Stimulated activated CD4-positive, alpha-beta T cell treated with anti-CD3 and anti-CD28 coated beads, Interleukin-15, amount 100 ng/mL, for 1 hour (primary cell): ENCODE measurements around the gene UTS2R.
"Not testable (repeated sequence)": the region's sequence is repeated elsewhere in the genome, so short reads cannot be mapped to it uniquely, and the experiment has no call there.

Source experiments
- DNase-seq, 2 donors: peaks; one replicate each; pipeline ENCODE4 v3.0.0-alpha.2; 2020; ENCODE audit warnings: low read depth in 1 of 2, low spot score in 1 of 2

Gene UTS2R

GRCh38 chr17:82353484-82353883 is 18.1 kb upstream of the UTS2R start:
- no peak for DNase-seq

DNA sequence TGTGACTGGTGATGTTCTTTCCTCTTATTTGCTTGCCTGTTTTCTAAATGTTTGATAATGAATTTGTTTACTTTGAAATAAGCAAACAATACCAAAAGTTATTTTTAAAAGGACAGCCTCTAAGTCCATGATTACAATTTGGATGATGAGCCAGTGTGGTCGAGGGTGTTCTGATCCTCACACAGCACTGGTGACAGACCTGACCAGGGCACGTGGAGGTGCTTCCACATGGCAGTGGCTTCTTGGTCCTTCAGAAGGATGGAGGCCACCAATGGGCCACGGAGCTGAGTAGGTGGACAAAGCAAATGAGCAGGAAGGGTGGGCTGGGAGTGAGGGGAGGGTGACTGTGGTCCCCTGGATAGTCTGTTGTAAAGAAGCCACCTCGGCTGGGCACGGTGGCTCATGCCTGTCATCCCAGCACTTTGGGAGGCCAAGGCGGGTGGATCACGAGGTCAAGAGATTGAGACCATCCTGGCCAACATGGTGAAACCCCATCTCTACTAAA is 16.7 kb upstream of the UTS2R start:
- no peak for DNase-seq

- DNase-seq, result no peak
Measured at GRCh38 chr17:82355770-82356427, 15.7 kb upstream of the UTS2R start.

GRCh38 chr17:82356845-82357355 is 14.7 kb upstream of the UTS2R start:
- DNase-seq, result no peak

GRCh38 chr17:82357394-82357793 is 14.2 kb upstream of the UTS2R start:
- DNase-seq, result no peak

DNA sequence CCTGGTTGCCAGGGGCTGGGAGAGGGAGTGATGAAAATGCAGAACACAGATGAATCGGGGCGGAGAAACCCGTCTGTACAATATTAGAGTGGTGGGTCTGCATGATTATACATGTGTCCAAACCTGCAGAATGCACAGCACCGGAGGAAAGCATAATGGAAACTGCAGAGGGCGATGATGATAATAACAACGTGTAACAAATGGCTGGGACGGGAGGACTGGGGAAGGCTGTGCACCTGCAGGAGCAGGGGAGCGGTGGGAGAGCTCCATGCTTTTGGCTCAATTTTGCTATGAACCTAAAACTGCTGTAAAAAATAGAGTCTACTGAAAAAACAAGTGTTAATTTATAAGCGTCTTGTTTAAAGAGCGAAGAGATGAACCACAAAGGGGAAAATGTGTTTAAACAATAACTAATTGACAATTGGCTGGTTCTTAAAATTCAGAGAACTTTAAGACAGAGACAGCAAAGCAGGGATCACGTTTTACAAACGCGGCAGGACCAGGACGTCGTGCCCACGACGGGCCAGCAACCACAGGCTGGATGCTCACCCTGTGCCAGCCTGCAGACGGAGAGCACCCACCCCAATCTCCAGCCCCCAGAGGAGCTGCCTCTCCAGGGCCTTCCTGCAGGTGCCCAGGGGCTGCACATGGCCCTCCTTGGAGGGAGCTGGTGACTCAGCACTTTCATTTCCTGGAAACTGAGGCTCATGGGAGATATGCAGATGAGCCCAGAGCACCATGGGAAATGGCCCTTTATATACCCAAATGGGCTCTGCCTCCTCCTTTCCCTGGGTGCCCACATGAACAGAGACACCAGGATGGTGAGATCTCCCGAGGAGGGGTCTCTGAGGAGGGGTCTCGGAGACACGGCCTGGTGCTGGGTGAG is 12.9 kb upstream of the UTS2R start, which contains the start of gene TEX19:
TSS of gene TEX19 (plus strand) at position 783 of the 886 bp plus-strand sequence. CDS start 2,904 bp downstream, outside the sequence.
- DNase-seq, result no peak

- DNase-seq, result not testable (repeated sequence)
Measured at GRCh38 chr17:82359451-82360074, 12.0 kb upstream of the UTS2R start.

DNA sequence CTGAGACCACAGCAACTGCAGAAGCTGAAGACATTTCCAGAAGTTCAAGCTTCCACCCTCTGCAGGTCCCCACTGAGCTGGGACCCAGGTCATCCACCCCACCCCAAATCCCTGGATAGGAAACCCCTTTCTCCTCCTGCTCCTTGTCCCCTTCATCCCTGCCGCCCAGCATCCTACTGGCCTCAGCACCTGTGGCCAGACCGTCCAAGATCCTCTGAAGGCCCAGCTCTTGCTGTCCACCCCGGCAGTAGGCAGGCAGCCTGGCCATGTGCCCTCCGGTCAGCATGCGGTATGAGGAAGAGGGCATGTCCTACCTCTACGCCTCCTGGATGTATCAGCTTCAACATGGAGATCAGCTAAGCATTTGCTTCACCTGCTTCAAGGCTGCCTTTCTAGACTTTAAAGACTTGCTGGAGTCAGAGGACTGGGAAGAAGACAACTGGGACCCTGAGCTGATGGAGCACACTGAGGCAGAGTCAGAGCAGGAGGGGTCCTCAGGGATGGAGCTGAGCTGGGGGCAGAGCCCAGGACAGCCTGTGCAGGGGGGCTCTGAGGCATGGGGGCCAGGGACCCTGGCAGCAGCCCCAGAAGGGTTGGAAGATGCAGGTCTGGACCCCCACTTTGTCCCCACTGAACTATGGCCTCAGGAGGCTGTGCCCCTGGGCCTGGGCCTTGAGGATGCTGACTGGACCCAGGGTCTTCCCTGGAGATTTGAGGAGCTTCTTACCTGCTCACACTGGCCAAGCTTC is 9.5 kb upstream of the UTS2R start:
- DNase-seq, result no peak

GRCh38 chr17:82365606-82366295 is 5.8 kb upstream of the UTS2R start:
- DNase-seq, result no peak

DNA sequence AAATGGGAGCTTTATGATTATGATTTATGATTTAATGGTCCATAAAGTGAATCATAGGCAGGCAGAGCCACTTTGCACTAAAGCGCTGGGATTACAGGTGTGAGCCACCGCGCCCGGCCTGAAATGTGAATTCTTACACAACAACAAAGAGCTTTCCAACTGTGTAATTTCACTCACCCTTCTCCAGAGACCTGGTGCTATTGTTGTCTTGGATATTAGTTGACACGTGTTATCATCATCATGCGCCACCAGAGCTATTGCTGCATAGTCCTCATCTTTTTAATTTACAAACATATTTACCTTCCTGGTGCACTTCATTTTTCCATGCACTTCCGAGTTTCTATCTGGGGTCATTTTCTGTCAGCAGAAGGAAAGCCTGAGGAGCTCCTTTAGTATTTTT is 4.8 kb upstream of the UTS2R start:
- DNase-seq, result no peak

GRCh38 chr17:82367724-82368524 is 3.6 kb upstream of the UTS2R start:
- no peak for DNase-seq

DNA sequence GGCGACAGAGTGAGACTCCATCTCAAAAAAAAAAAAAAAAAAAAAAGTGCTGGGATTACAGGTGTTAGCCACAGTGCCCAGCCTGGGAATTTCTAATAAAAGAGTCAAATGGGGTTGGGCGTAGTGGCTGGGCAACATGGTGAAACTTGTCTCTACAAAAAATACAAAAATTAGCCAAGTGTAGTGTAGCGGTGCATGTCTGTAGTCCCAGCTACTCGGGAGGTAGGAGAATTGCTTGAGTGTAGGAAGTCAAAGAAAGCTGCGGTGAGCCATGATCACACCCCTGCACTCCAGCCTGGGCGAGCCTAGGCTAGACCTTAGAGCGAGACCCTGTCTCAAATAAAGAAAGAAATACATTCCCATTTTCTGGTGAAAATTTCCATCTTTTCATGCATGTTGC is 2.4 kb upstream of the UTS2R start:
- DNase-seq, result no peak

GRCh38 chr17:82370471-82371332 is 863 bp upstream of the UTS2R start:
- DNase-seq, result peak in 1 of 2 donors; percentile 24

DNA sequence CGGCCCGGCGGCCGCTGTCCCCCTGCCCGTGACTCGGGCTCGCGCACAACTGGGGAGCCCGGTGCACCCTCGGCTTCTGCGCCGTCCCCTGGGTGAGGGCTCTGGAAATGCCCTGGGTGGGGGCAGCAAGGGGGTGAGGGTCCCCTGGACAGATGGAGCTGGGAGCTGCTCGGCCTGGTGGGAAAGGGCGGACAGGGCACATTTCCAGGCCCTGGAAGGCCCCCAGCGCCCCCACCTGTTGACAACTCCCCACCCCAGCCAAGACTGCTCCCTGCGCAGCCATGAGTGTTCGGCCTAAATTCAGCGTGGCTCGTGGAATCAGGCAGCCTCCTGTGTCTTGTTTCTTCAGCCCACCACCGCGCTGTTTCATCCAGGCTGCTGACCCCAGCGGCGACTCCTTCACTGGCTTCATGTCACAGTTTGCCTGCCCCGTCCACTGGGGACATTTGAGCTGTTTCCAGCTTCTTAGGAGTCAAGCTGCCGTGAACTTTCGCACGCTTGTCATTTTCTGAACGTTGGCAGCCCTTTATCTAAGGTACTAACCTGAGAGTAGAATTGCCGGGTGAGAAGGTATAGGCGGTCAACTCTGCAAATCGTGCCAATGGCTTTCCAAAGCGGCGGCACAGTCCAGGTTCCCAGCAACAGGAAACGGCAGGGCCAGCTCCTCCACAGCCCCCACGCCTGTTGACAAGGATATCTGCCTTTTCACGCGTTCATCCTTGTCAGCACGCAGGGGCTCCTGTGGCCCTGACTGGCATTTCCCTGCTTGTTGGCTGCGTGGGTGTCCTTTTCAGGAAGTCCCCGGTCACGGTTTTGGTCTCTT is 895 bp downstream of the UTS2R start:
- no peak for DNase-seq

DNA sequence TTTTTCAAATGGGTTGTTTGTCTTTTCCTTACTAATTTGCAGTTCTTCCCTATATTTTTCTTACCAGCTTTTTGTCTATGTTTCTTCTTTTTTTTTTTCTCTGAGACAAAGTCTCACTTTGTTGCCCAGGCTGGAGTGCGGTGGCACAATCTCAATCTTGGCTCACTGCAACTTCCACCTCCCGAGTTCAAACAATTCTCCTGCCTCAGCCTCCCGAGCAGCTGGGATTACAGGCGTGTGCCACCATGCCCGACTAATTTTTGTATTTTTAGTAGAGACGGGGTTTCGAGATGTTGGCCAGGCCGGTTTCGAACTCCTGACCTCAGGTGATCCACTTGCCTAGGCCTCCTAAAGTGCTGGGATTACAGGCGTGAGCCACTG is 1.5 kb downstream of the UTS2R start:
- DNase-seq, result not testable (repeated sequence)

DNA sequence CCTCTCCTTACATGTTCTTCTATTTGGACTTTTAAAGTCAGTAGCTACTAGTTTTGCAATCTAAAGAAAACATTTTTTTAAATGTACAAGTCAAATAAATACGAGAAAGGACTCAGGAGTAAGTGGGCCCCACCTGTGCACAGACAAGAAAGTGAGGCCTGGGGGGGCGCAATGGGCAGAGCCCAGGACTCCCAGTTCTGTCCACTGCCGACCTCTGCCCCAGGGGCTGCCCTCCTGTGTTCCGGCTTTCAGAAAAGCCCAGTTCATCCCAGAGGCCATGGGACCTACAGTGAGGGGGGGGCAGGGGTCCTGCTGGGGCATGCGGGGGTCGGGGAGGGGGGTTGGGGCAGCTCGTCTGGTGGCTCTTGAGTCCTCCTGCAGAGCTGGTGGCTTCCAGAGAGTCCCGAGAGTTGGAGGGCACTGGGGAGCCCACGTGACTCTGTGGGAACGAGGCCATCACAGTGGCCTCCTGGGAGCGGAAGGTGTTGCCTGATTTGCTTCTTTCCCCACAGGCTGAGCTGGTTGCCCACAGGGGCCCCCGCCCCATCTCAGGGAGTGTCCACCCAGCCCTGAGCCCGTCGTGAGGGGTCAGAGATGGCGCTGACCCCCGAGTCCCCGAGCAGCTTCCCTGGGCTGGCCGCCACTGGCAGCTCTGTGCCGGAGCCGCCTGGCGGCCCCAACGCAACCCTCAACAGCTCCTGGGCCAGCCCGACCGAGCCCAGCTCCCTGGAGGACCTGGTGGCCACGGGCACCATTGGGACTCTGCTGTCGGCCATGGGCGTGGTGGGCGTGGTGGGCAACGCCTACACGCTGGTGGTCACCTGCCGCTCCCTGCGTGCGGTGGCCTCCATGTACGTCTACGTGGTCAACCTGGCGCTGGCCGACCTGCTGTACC is 2.4 kb downstream of the UTS2R start:
- no peak for DNase-seq
